ENCODE results near the gene ATP11B. TPM values are rescaled to one million over a fixed set of nuclear protein-coding genes. Genes with fewer than 3 reads are reported as not detected.

The ATP11B gene
- total and polyA plus RNA-seq, 2 experiments from 2014 or later: 5.8 to 24.7 TPM

DNA sequence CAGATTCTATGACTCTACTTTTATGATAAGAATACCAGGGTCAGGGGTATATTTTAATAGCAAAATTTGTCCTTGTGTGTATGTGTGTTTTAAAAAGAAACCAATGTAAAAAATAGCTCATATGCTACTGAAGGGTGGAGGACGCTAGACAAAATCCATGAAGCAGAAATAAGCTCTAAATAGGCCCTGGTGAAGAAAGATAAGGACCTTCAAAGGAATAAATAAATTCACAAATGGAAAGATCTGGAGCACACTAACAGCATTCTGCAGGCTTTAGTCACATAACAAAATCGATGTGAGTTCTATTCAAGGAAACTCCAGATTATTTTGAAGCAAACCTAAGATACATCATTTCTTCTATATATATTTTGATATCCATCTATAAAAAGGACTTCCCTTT, 27.2 kb upstream of the ATP11B start (continued):
- TF ChIP-seq, protein P1, sequence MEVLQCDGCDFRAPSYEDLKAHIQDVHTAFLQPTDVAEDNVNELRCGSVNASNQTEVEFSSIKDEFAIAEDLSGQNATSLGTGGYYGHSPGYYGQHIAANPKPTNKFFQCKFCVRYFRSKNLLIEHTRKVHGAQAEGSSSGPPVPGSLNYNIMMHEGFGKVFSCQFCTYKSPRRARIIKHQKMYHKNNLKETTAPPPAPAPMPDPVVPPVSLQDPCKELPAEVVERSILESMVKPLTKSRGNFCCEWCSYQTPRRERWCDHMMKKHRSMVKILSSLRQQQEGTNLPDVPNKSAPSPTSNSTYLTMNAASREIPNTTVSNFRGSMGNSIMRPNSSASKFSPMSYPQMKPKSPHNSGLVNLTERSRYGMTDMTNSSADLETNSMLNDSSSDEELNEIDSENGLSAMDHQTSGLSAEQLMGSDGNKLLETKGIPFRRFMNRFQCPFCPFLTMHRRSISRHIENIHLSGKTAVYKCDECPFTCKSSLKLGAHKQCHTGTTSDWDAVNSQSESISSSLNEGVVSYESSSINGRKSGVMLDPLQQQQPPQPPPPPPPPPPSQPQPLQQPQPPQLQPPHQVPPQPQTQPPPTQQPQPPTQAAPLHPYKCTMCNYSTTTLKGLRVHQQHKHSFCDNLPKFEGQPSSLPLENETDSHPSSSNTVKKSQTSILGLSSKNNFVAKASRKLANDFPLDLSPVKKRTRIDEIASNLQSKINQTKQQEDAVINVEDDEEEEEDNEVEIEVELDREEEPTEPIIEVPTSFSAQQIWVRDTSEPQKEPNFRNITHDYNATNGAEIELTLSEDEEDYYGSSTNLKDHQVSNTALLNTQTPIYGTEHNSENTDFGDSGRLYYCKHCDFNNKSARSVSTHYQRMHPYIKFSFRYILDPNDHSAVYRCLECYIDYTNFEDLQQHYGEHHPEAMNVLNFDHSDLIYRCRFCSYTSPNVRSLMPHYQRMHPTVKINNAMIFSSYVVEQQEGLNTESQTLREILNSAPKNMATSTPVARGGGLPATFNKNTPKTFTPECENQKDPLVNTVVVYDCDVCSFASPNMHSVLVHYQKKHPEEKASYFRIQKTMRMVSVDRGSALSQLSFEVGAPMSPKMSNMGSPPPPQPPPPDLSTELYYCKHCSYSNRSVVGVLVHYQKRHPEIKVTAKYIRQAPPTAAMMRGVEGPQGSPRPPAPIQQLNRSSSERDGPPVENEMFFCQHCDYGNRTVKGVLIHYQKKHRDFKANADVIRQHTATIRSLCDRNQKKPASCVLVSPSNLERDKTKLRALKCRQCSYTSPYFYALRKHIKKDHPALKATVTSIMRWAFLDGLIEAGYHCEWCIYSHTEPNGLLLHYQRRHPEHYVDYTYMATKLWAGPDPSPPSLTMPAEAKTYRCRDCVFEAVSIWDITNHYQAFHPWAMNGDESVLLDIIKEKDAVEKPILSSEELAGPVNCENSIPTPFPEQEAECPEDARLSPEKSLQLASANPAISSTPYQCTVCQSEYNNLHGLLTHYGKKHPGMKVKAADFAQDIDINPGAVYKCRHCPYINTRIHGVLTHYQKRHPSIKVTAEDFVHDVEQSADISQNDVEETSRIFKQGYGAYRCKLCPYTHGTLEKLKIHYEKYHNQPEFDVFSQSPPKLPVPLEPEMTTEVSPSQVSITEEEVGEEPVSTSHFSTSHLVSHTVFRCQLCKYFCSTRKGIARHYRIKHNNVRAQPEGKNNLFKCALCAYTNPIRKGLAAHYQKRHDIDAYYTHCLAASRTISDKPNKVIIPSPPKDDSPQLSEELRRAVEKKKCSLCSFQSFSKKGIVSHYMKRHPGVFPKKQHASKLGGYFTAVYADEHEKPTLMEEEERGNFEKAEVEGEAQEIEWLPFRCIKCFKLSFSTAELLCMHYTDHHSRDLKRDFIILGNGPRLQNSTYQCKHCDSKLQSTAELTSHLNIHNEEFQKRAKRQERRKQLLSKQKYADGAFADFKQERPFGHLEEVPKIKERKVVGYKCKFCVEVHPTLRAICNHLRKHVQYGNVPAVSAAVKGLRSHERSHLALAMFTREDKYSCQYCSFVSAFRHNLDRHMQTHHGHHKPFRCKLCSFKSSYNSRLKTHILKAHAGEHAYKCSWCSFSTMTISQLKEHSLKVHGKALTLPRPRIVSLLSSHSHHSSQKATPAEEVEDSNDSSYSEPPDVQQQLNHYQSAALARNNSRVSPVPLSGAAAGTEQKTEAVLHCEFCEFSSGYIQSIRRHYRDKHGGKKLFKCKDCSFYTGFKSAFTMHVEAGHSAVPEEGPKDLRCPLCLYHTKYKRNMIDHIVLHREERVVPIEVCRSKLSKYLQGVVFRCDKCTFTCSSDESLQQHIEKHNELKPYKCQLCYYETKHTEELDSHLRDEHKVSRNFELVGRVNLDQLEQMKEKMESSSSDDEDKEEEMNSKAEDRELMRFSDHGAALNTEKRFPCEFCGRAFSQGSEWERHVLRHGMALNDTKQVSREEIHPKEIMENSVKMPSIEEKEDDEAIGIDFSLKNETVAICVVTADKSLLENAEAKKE (CRISPR knock-in tag; IDR thresholded peaks at IDR 0.05): no peak
- TF ChIP-seq CREB1 (CRISPR knock-in tag; IDR thresholded peaks at IDR 0.05; ENCODE audit: low read depth) (no peak), ZNF331 (CRISPR knock-in tag; IDR thresholded peaks at IDR 0.05; ENCODE audit: low read depth) (no peak), EZH2phosphoT487 (IDR thresholded peaks at IDR 0.05; ENCODE audit: unreplicated experiment) (no peak), NANOG (IDR thresholded peaks at IDR 0.05; ENCODE audit: borderline replicate concordance) (no peak), CTCF (conservative IDR thresholded peaks at IDR 0.05; ENCODE audit: low read depth in 2 of 2) (no peak), JUNB (IDR thresholded peaks at IDR 0.05; ENCODE audit: unreplicated experiment) (no peak)

- Histone ChIP-seq H3K9me2 (ENCODE audit: insufficient read depth) (no peaks in the 10 kb centered on the region), H2AFZ (no peak overlapping the region), H4K20me1 (replicated peaks; ENCODE audit: insufficient read depth) (no peaks in the 10 kb centered on the region), H3K27me3 (ENCODE audit: insufficient read depth) (no peaks in the 10 kb centered on the region), H3K27ac (ENCODE audit: low read depth) (no peak overlapping the region), H3K4me3 (no peak overlapping the region), H3F3A (replicated peaks; ENCODE audit: low read depth) (no peaks in the 10 kb centered on the region), H3K79me2 (replicated peaks; ENCODE audit: insufficient read depth) (no peaks in the 10 kb centered on the region), H3K36me3 (ENCODE audit: insufficient read depth) (no peaks in the 10 kb centered on the region), H3K4me2 (no peak overlapping the region), H3K4me1 (ENCODE audit: insufficient read depth) (no peaks in the 10 kb centered on the region)
- DNase-seq (ENCODE audit: low spot score) (no peak), ATAC-seq (no peak)
- TF ChIP-seq POLR2AphosphoS5 (IDR thresholded peaks at IDR 0.05; ENCODE audit: low read depth) (no peak), JUNB (IDR thresholded peaks at IDR 0.05; ENCODE audit: unreplicated experiment) (no peak), ZNF331 (CRISPR knock-in tag; IDR thresholded peaks at IDR 0.05; ENCODE audit: low read depth) (no peak)
- TF ChIP-seq, protein P1 (CRISPR knock-in tag; IDR thresholded peaks at IDR 0.05): no peak
- Mint-ChIP-seq H3K9me3 (no peaks in the 10 kb centered on the region), H3K27ac (no peak overlapping the region), H3K36me3 (ENCODE audit: low read depth) (no peaks in the 10 kb centered on the region), H3K4me1 (no peaks in the 10 kb centered on the region), H3K27me3 (ENCODE audit: insufficient read depth, low read depth, poor library complexity) (no peaks in the 10 kb centered on the region), H3K4me3 (no peak overlapping the region)
These were observed 24.9 kb upstream of the ATP11B start for GRCh38 chr3:182768413-182768812.
